ENCODE measurements around the gene LPCAT4.
"Not testable (repeated sequence)": the region's sequence is repeated elsewhere in the genome, so short reads cannot be mapped to it uniquely, and the experiment has no call there.

LPCAT4 gene, protein sequence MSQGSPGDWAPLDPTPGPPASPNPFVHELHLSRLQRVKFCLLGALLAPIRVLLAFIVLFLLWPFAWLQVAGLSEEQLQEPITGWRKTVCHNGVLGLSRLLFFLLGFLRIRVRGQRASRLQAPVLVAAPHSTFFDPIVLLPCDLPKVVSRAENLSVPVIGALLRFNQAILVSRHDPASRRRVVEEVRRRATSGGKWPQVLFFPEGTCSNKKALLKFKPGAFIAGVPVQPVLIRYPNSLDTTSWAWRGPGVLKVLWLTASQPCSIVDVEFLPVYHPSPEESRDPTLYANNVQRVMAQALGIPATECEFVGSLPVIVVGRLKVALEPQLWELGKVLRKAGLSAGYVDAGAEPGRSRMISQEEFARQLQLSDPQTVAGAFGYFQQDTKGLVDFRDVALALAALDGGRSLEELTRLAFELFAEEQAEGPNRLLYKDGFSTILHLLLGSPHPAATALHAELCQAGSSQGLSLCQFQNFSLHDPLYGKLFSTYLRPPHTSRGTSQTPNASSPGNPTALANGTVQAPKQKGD

DNA sequence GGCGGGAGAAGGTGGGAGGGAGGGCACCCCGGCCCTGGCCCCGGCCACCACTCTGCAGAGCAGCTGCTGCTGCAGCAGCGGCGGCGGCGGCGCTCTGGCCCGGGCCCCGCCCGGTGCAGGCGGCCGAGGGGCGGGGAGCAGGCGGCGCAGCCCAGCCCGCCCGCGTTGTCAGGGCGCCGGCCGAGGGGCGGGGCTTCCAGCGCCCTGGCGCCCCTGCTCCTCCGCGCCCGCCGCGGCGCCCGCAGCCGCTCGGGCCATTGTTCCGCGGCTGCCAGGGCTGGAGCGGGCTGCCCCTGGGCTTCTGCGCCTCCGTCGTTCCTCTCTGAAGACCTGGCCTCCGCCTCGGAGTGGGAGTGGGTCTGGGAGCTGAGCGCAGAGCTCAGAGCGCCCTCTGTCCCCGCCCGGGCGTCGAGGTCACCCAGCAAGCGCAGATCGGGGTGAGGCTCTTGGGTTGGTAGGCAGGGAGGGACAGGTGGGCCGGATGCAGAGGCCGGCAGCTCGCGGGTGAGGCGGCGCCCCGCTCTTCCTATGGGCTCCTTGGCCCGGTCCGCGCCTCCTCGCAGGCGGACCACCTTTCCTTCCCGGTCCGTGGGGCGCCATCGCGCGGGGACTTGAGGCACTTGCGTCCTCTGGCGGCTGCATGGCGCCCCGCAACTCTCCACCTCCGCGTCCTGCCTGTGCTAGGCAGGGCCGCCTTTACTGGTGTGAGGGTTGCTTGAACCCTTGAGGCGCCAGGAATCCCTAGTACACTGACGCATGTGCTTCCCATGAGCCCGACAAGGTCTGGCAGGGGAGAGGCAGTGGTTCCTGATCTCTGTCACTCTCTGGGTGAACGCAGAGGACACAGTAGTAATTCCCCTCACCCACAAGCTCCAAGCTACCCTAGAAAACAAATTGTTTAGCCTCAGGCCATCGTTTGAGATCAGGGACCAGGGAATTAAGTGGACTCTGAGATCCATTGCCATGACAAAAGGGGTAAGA, at the start of gene LPCAT4:
LPCAT4 (minus strand) TSS at position 96 of the 981 bp plus-strand sequence. CDS start 96 bp downstream, outside the sequence.
- Histone ChIP-seq H3K4me3 (ENCODE audit: low read length, poor library complexity, severe bottlenecking) (peak within 1 kb of the TSS; percentile 92), H3K9me2 (replicated peaks; ENCODE audit: low read depth, low read length) (no peaks in the 10 kb centered on the region)

DNA sequence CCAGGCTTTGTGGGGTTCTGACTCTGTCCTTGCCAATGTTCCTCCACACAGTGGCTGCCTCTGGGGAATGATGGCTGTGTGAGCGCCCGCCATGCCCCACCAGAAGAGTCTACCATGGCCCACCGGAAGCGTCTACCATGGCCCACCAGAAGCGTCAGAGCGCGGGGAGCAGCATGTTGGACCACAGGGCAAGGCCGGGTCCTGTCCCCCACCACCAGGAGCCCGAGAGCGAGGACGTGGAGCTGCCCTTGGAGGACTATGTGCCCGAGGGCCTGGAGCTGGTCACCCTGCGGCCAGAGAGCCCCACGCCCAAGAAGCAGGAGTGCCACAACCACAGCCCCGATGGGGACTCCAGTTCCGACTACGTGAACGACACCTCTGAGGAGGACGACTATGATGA, 42.5 kb upstream of the LPCAT4 start:
- H3K79me2 ChIP-seq (ENCODE audit: insufficient read depth, low read length); H3K4me2 ChIP-seq (ENCODE audit: low read depth, low read length, poor library complexity, severe bottlenecking); H3K4me3 ChIP-seq (ENCODE audit: low read length, poor library complexity, severe bottlenecking); H3K27me3 ChIP-seq (ENCODE audit: insufficient read depth, low read length, poor library complexity, severe bottlenecking); H3F3A ChIP-seq (ENCODE audit: low read depth); H3K9me2 ChIP-seq (replicated peaks; ENCODE audit: low read depth, low read length); H3K9me3 ChIP-seq (ENCODE audit: insufficient read depth, low read depth, low read length); H4K20me1 ChIP-seq (ENCODE audit: insufficient read depth, low read length, poor library complexity, severe bottlenecking); H3K36me3 ChIP-seq (ENCODE audit: insufficient read depth, low read length); H3K4me1 ChIP-seq (ENCODE audit: insufficient read depth, low read length, poor library complexity, severe bottlenecking); H3K9ac ChIP-seq (ENCODE audit: low read depth, low read length, poor library complexity, severe bottlenecking); H2AFZ ChIP-seq (ENCODE audit: low read length): not testable (repeated sequence)

More for the DNA sequence above, at the start of gene LPCAT4:
- peaks cover 36% of the 10 kb centered on the region for H3K4me1 ChIP-seq (ENCODE audit: insufficient read depth, low read length, poor library complexity, severe bottlenecking)
- TF ChIP-seq, protein P1, sequence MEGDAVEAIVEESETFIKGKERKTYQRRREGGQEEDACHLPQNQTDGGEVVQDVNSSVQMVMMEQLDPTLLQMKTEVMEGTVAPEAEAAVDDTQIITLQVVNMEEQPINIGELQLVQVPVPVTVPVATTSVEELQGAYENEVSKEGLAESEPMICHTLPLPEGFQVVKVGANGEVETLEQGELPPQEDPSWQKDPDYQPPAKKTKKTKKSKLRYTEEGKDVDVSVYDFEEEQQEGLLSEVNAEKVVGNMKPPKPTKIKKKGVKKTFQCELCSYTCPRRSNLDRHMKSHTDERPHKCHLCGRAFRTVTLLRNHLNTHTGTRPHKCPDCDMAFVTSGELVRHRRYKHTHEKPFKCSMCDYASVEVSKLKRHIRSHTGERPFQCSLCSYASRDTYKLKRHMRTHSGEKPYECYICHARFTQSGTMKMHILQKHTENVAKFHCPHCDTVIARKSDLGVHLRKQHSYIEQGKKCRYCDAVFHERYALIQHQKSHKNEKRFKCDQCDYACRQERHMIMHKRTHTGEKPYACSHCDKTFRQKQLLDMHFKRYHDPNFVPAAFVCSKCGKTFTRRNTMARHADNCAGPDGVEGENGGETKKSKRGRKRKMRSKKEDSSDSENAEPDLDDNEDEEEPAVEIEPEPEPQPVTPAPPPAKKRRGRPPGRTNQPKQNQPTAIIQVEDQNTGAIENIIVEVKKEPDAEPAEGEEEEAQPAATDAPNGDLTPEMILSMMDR (conservative IDR thresholded peaks at IDR 0.05; ENCODE audit: low read length): peak; percentile 91
- TF ChIP-seq EZH2phosphoT487 (IDR thresholded peaks at IDR 0.05; ENCODE audit: borderline replicate concordance): no peak
- H3K36me3 ChIP-seq (ENCODE audit: insufficient read depth, low read length): no peaks in the 10 kb centered on the region
- H3K9me3 ChIP-seq (ENCODE audit: insufficient read depth, low read depth, low read length): no peaks in the 10 kb centered on the region
- H3K27me3 ChIP-seq (ENCODE audit: insufficient read depth, low read length, poor library complexity, severe bottlenecking): no peaks in the 10 kb centered on the region
- peak within 1 kb of the TSS; percentile 92 for H2AFZ ChIP-seq (ENCODE audit: low read length)
- peak within 1 kb of the TSS; percentile 93 for H3K9ac ChIP-seq (ENCODE audit: low read depth, low read length, poor library complexity, severe bottlenecking)
- peaks cover 16% of the 10 kb centered on the region for H4K20me1 ChIP-seq (ENCODE audit: insufficient read depth, low read length, poor library complexity, severe bottlenecking)
- no peaks in the 10 kb centered on the region for H3F3A ChIP-seq (ENCODE audit: low read depth)
- H3K79me2 ChIP-seq (ENCODE audit: insufficient read depth, low read length): peaks cover 43% of the 10 kb centered on the region
- peak within 1 kb of the TSS; percentile 92 for H3K4me2 ChIP-seq (ENCODE audit: low read depth, low read length, poor library complexity, severe bottlenecking)

DNA sequence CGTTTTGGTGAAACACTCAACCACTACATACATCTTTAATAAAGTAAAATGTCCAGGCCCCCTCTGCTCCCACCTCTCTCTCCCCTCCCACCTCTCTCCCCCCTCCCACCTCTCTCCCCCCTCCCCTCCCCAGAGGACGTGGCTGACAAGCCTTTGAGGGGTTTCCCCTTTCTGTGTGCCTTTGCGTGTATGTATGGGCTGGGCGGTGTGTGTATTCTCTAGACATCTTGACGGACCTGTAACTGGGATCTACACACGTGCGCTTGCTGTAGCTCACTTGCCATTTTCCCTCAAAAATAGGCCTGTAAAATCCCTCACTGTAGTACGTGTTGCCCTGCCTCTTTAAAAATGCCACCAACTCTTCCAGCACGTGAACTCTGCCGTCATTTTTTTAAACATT, 42.0 kb upstream of the LPCAT4 start:
- H3K4me3 ChIP-seq (ENCODE audit: low read length, poor library complexity, severe bottlenecking); H3K9me2 ChIP-seq (replicated peaks; ENCODE audit: low read depth, low read length); H3K27me3 ChIP-seq (ENCODE audit: insufficient read depth, low read length, poor library complexity, severe bottlenecking); H4K20me1 ChIP-seq (ENCODE audit: insufficient read depth, low read length, poor library complexity, severe bottlenecking); H2AFZ ChIP-seq (ENCODE audit: low read length); H3K9me3 ChIP-seq (ENCODE audit: insufficient read depth, low read depth, low read length); H3K36me3 ChIP-seq (ENCODE audit: insufficient read depth, low read length); H3K4me1 ChIP-seq (ENCODE audit: insufficient read depth, low read length, poor library complexity, severe bottlenecking); H3K79me2 ChIP-seq (ENCODE audit: insufficient read depth, low read length); H3K9ac ChIP-seq (ENCODE audit: low read depth, low read length, poor library complexity, severe bottlenecking); H3K4me2 ChIP-seq (ENCODE audit: low read depth, low read length, poor library complexity, severe bottlenecking); H3F3A ChIP-seq (ENCODE audit: low read depth): not testable (repeated sequence)

DNA sequence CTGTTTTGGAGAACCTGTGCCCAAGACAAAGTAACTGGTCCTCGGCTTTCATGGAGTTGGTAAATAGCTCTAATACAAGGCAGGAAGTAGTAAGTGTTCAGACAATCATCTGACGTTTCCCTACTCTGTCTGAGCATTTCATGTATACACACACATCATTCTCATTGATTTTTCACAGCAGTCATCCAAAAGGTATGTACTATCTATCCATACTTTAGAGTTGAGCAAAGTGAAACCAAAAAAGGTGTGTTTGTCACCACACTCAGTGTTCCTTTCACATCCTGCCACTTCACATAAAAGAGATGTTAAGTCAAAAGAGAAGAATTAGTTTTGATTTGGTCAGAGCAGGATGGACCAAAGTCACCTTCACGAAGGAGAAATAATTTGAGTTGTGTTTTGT, 36.9 kb upstream of the LPCAT4 start:
- not testable (repeated sequence) for H3K79me2 ChIP-seq (ENCODE audit: insufficient read depth, low read length); H3K4me3 ChIP-seq (ENCODE audit: low read length, poor library complexity, severe bottlenecking); H3F3A ChIP-seq (ENCODE audit: low read depth); H2AFZ ChIP-seq (ENCODE audit: low read length); H3K9me3 ChIP-seq (ENCODE audit: insufficient read depth, low read depth, low read length); H3K9me2 ChIP-seq (replicated peaks; ENCODE audit: low read depth, low read length); H3K9ac ChIP-seq (ENCODE audit: low read depth, low read length, poor library complexity, severe bottlenecking); H3K4me1 ChIP-seq (ENCODE audit: insufficient read depth, low read length, poor library complexity, severe bottlenecking); H3K27me3 ChIP-seq (ENCODE audit: insufficient read depth, low read length, poor library complexity, severe bottlenecking); H4K20me1 ChIP-seq (ENCODE audit: insufficient read depth, low read length, poor library complexity, severe bottlenecking); H3K36me3 ChIP-seq (ENCODE audit: insufficient read depth, low read length); H3K4me2 ChIP-seq (ENCODE audit: low read depth, low read length, poor library complexity, severe bottlenecking)

DNA sequence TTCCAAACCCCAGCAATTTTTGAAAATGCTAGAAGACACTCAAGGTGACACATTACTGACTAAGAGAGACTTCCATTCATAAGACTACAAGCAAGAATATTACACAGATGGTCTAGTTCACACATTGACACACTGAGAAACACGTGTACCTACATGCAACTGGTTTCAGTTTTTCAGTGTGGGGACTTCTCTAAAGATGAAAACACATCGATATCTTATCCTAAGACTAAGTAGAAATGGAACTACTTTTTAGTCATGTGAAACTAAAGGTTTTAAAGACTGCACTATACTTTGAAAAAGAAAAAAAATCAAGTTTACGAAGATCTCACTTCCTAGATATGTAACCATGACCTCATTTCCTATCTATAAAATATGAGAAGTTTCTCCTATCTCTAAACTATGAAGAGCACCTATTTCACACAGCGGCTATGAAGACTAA, 36.2 kb upstream of the LPCAT4 start:
- H3K4me1 ChIP-seq (ENCODE audit: insufficient read depth, low read length, poor library complexity, severe bottlenecking); H3F3A ChIP-seq (ENCODE audit: low read depth); H3K9me3 ChIP-seq (ENCODE audit: insufficient read depth, low read depth, low read length); H3K79me2 ChIP-seq (ENCODE audit: insufficient read depth, low read length); H2AFZ ChIP-seq (ENCODE audit: low read length); H3K4me3 ChIP-seq (ENCODE audit: low read length, poor library complexity, severe bottlenecking); H3K27me3 ChIP-seq (ENCODE audit: insufficient read depth, low read length, poor library complexity, severe bottlenecking); H3K9ac ChIP-seq (ENCODE audit: low read depth, low read length, poor library complexity, severe bottlenecking); H4K20me1 ChIP-seq (ENCODE audit: insufficient read depth, low read length, poor library complexity, severe bottlenecking); H3K9me2 ChIP-seq (replicated peaks; ENCODE audit: low read depth, low read length); H3K36me3 ChIP-seq (ENCODE audit: insufficient read depth, low read length); H3K4me2 ChIP-seq (ENCODE audit: low read depth, low read length, poor library complexity, severe bottlenecking): not testable (repeated sequence)

DNA sequence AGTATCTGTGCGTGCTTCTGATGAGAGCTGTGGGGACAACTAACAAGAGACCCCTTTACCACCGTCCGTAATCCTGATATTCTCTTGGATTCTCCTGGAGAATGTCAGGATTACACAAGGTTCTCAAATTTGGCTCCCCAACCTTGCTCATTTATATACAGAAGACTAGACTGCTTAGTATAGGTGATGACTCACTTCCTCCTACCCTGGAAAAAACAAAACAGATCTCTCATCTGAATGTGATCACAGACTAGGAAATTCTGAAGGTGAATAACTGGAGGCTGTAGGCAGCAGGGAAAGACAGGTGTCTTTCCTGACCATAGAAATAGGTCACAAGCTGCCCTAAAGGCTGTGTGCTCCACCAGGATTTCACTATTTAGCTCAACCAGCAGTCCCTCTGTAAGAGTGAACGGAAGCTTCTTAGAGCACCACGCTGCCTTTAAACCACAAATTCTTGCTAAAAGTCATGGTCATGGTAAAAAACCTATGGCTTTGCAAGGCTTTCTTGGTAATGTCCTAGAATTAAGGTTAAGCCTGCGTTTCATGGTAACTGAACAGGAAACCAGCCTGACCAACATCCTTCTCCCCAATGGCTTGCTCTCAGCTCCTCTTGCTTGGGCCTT, 30.8 kb upstream of the LPCAT4 start:
- H3K4me1 ChIP-seq (ENCODE audit: insufficient read depth, low read length, poor library complexity, severe bottlenecking); H3K36me3 ChIP-seq (ENCODE audit: insufficient read depth, low read length); H3F3A ChIP-seq (ENCODE audit: low read depth); H3K9me3 ChIP-seq (ENCODE audit: insufficient read depth, low read depth, low read length); H2AFZ ChIP-seq (ENCODE audit: low read length); H3K9ac ChIP-seq (ENCODE audit: low read depth, low read length, poor library complexity, severe bottlenecking); H4K20me1 ChIP-seq (ENCODE audit: insufficient read depth, low read length, poor library complexity, severe bottlenecking); H3K4me2 ChIP-seq (ENCODE audit: low read depth, low read length, poor library complexity, severe bottlenecking); H3K79me2 ChIP-seq (ENCODE audit: insufficient read depth, low read length); H3K9me2 ChIP-seq (replicated peaks; ENCODE audit: low read depth, low read length); H3K27me3 ChIP-seq (ENCODE audit: insufficient read depth, low read length, poor library complexity, severe bottlenecking); H3K4me3 ChIP-seq (ENCODE audit: low read length, poor library complexity, severe bottlenecking): not testable (repeated sequence)

All from Loucy (cell line).